ENCODE results near the gene DDHD1. TPM values are rescaled to one million over a fixed set of nuclear protein-coding genes. Genes with fewer than 3 reads are reported as not detected.

DDHD1 gene
- polyA plus RNA-seq, 1 donor (not counting 4 experiments of a cell fraction or from before 2014, with no cell fraction given) = 10.4 TPM

DNA sequence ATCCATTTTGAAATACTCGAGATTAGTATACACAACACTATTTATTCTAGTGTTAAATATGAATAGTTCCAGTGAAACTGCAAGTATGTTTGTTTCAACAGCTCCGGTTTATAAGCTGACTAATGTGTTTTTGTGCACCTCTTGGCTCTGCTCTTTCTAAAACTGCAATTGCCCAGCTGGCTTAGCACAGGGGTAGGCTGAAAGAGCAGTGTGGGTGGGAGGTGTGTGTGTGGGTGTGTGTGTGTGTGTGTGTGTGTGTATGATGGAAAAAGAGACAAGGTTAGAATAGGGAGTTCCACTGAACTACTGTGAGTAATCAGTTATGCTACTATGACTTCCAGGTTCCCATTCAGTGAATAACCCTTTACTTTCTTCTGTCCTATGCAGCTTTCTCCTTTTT is 37.8 kb upstream of the DDHD1 start:
- Histone ChIP-seq H3K27ac (ENCODE audit: control insufficient read depth, insufficient read depth, low read length) (no peak overlapping the region), H3K4me3 (ENCODE audit: control insufficient read depth in 2 of 3, extremely low read depth in 1 of 3, insufficient read depth in 2 of 3, low read depth in 1 of 3, low read length in 3 of 3) (no peak overlapping the region), H4K20me1 (ENCODE audit: control insufficient read depth, extremely low read depth, insufficient read depth, low read length) (no peaks in the 10 kb centered on the region), H3K9ac (ENCODE audit: control insufficient read depth, extremely low read depth, insufficient read depth, low read length) (no peak overlapping the region), H3K9me3 (ENCODE audit: control insufficient read depth, low read depth, low read length) (no peaks in the 10 kb centered on the region), H3K9me1 (ENCODE audit: control insufficient read depth, extremely low read depth, insufficient read depth, low read length) (no peaks in the 10 kb centered on the region), H3K4me2 (ENCODE audit: control insufficient read depth, extremely low read depth, insufficient read depth, low read depth, low read length) (no peak overlapping the region), H3K27me3 (ENCODE audit: control insufficient read depth, extremely low read depth, insufficient read depth, low read length) (no peaks in the 10 kb centered on the region), H3K79me2 (ENCODE audit: control insufficient read depth, insufficient read depth, low read length) (no peaks in the 10 kb centered on the region), H3K36me3 (ENCODE audit: control insufficient read depth in 2 of 2, extremely low read depth in 1 of 2, insufficient read depth in 2 of 2, low read length in 2 of 2) (no peaks in the 10 kb centered on the region), H3K4me1 (ENCODE audit: control insufficient read depth, extremely low read depth, insufficient read depth, low read length) (no peaks in the 10 kb centered on the region), H2AFZ (ENCODE audit: control insufficient read depth, low read length) (no peak overlapping the region)
- FAIRE-seq (no peak), DNase-seq (ENCODE audit: low read depth, low spot score) (no peak)
- TF ChIP-seq EZH2 (IDR thresholded peaks at IDR 0.05; ENCODE audit: low read length) = no peak
- TF ChIP-seq, protein P1, sequence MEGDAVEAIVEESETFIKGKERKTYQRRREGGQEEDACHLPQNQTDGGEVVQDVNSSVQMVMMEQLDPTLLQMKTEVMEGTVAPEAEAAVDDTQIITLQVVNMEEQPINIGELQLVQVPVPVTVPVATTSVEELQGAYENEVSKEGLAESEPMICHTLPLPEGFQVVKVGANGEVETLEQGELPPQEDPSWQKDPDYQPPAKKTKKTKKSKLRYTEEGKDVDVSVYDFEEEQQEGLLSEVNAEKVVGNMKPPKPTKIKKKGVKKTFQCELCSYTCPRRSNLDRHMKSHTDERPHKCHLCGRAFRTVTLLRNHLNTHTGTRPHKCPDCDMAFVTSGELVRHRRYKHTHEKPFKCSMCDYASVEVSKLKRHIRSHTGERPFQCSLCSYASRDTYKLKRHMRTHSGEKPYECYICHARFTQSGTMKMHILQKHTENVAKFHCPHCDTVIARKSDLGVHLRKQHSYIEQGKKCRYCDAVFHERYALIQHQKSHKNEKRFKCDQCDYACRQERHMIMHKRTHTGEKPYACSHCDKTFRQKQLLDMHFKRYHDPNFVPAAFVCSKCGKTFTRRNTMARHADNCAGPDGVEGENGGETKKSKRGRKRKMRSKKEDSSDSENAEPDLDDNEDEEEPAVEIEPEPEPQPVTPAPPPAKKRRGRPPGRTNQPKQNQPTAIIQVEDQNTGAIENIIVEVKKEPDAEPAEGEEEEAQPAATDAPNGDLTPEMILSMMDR (optimal IDR thresholded peaks at IDR 0.05 in 1 of 3, IDR thresholded peaks at IDR 0.05 in 1 of 3, conservative IDR thresholded peaks at IDR 0.05 in 1 of 3; ENCODE audit: extremely low read depth in 1 of 3, insufficient read depth in 2 of 3, low read length in 3 of 3) = no peak
- dilution Hi-C loops (cut with MboI; ENCODE audit: extremely low pct_ligation_motif_present, low sequenced_read_pairs) = no loop called here

DNA sequence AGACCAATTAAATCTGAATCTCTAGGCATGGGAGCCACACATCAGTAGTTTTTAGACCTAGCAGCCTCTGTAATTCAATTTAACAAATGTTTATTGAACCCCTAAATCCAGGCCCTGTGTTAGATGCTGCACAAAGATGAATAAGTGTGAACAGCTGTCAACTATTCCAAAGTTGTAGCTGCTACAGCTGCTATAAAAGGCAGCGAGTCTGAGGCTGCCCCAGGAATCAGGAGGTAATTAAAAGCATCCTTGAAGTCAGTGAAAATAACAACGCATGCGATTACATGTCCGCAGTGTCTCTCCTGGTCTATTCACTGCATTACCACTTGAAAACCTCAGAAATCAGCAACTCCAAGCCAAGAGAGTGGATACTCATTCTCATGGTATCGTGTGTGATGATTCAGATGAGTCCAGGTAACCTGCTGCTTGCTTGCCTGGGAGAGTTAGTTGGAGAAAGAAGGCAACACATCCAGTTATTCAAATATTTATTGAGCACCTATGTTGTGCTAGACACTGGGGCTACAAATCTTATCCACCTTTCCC is 34.9 kb upstream of the DDHD1 start:
- dilution Hi-C loops (cut with MboI; ENCODE audit: extremely low pct_ligation_motif_present, low sequenced_read_pairs) = no loop called here
- FAIRE-seq = peak; percentile 9
- no peaks in the 10 kb centered on the region for H3K4me1 ChIP-seq (ENCODE audit: control insufficient read depth, extremely low read depth, insufficient read depth, low read length)

More for the DNA sequence above, 34.9 kb upstream of the DDHD1 start:
- TF ChIP-seq, protein P1 (optimal IDR thresholded peaks at IDR 0.05 in 1 of 3, IDR thresholded peaks at IDR 0.05 in 1 of 3, conservative IDR thresholded peaks at IDR 0.05 in 1 of 3; ENCODE audit: extremely low read depth in 1 of 3, insufficient read depth in 2 of 3, low read length in 3 of 3) = no peak
- no peak for TF ChIP-seq EZH2 (IDR thresholded peaks at IDR 0.05; ENCODE audit: low read length)
- H3K27ac ChIP-seq (ENCODE audit: control insufficient read depth, insufficient read depth, low read length) = no peak overlapping the region
- H3K79me2 ChIP-seq (ENCODE audit: control insufficient read depth, insufficient read depth, low read length) = no peaks in the 10 kb centered on the region
- no peak overlapping the region for H3K4me3 ChIP-seq (ENCODE audit: control insufficient read depth in 2 of 3, extremely low read depth in 1 of 3, insufficient read depth in 2 of 3, low read depth in 1 of 3, low read length in 3 of 3)
- H3K9me1 ChIP-seq (ENCODE audit: control insufficient read depth, extremely low read depth, insufficient read depth, low read length) = no peaks in the 10 kb centered on the region
- no peaks in the 10 kb centered on the region for H3K9me3 ChIP-seq (ENCODE audit: control insufficient read depth, low read depth, low read length)
- no peak for DNase-seq (ENCODE audit: low read depth, low spot score)
- no peak overlapping the region for H2AFZ ChIP-seq (ENCODE audit: control insufficient read depth, low read length)
- no peaks in the 10 kb centered on the region for H3K27me3 ChIP-seq (ENCODE audit: control insufficient read depth, extremely low read depth, insufficient read depth, low read length)
- H4K20me1 ChIP-seq (ENCODE audit: control insufficient read depth, extremely low read depth, insufficient read depth, low read length) = no peaks in the 10 kb centered on the region
- no peak overlapping the region for H3K9ac ChIP-seq (ENCODE audit: control insufficient read depth, extremely low read depth, insufficient read depth, low read length)
- no peaks in the 10 kb centered on the region for H3K36me3 ChIP-seq (ENCODE audit: control insufficient read depth in 2 of 2, extremely low read depth in 1 of 2, insufficient read depth in 2 of 2, low read length in 2 of 2)
- H3K4me2 ChIP-seq (ENCODE audit: control insufficient read depth, extremely low read depth, insufficient read depth, low read depth, low read length) = no peak overlapping the region
